Neural cell (in vitro differentiated cells): Measurements from ENCODE around the gene IGSF3. TPM values are rescaled to one million over a fixed set of nuclear protein-coding genes. Genes with fewer than 3 reads are reported as not detected.
"Not testable (repeated sequence)": the region's sequence is repeated elsewhere in the genome, so short reads cannot be mapped to it uniquely, and the experiment has no call there.

Source experiments
- H2AFZ ChIP-seq: fragments of 200-600, 300-800 bp; sonication (generic), shearing (Covaris generic); 2 replicates; pipeline ENCODE4 v1.6.0; 2014; ENCODE audit warnings: low read depth, mild to moderate bottlenecking, antibody characterized with exemption, low read length, moderate library complexity
- H3F3A ChIP-seq: fragments of 200-600 bp; shearing (Covaris generic); 2 replicates; pipeline ENCODE4 v1.6.1; 2016; ENCODE audit warnings: mild to moderate bottlenecking, moderate library complexity, mixed read lengths, antibody characterized with exemption, low read length; ENCODE audit not compliant: insufficient read depth, poor library complexity, severe bottlenecking
- H3K27ac ChIP-seq: fragments of 200-600, 300-800 bp; sonication (generic), shearing (Covaris generic); 2 replicates; pipeline ENCODE4 v1.5.1; 2014; ENCODE audit warnings: mild to moderate bottlenecking, low read length, moderate library complexity
- H3K27me3 ChIP-seq: fragments of 300-800, 200-600 bp; sonication (generic), shearing (Covaris generic); 2 replicates; pipeline ENCODE4 v1.6.0; 2014; ENCODE audit warnings: mild to moderate bottlenecking, low read depth, low read length, moderate library complexity; ENCODE audit not compliant: insufficient read depth
- H3K36me3 ChIP-seq: fragments of 300-800, 200-600 bp; sonication (generic), shearing (Covaris generic); 2 replicates; pipeline ENCODE4 v1.5.1; 2014; ENCODE audit warnings: mild to moderate bottlenecking, antibody characterized with exemption, low read length, moderate library complexity; ENCODE audit not compliant: insufficient read depth
- H3K4me2 ChIP-seq: fragments of 300-800, 200-600 bp; sonication (generic), shearing (Covaris generic); 2 replicates; pipeline ENCODE4 v1.6.0; 2014; ENCODE audit warnings: mild to moderate bottlenecking, low read length
- H3K4me3 ChIP-seq: fragments of 300-800, 200-600 bp; sonication (generic), shearing (Covaris generic); 2 replicates; pipeline ENCODE4 v1.5.1; 2014; ENCODE audit warnings: mild to moderate bottlenecking, low read length, moderate library complexity
- H3K79me2 ChIP-seq: fragments of 200-600 bp; shearing (Covaris generic); replicated peaks from 2 replicates; pipeline ENCODE4 v1.6.0; 2014; ENCODE audit warnings: mild to moderate bottlenecking, low read length, moderate library complexity; ENCODE audit not compliant: insufficient read depth
- H3K9ac ChIP-seq: fragments of 300-800, 200-600 bp; sonication (generic), shearing (Covaris generic); 2 replicates; pipeline ENCODE4 v1.6.1; 2016; ENCODE audit warnings: mild to moderate bottlenecking, low read length, mixed read lengths
- H3K9me2 ChIP-seq: fragments of 200-600 bp; shearing (Covaris generic); 2 replicates; pipeline ENCODE4 v1.6.1; 2016; ENCODE audit warnings: mild to moderate bottlenecking, low read length, mixed read lengths; ENCODE audit not compliant: insufficient read depth
- H3K9me3 ChIP-seq: fragments of 200-600, 300-800 bp; sonication (generic), shearing (Covaris generic); 2 replicates; pipeline ENCODE4 v1.6.1; 2016; ENCODE audit warnings: mild to moderate bottlenecking, mixed run types, low read length, moderate library complexity, mixed read lengths
- H4K20me1 ChIP-seq: fragments of 200-600 bp; shearing (Covaris generic); 2 replicates; pipeline ENCODE4 v1.6.1; 2016; ENCODE audit warnings: mild to moderate bottlenecking, mixed run types; ENCODE audit not compliant: insufficient read depth
- EP300 ChIP-seq: fragments of 450-650 bp; conservative IDR thresholded peaks from 2 replicates; pipeline ENCODE4 v1.6.1; 2014; ENCODE audit warnings: antibody characterized with exemption, mild to moderate bottlenecking, moderate library complexity; ENCODE audit not compliant: poor library complexity, severe bottlenecking
- EZH2 ChIP-seq: fragments of 200-600, 300-800 bp; shearing (Covaris generic), sonication (generic); IDR thresholded peaks from 2 replicates; pipeline ENCODE4 v1.6.1; 2014; ENCODE audit warnings: antibody characterized with exemption, low read length, borderline replicate concordance, mild to moderate bottlenecking; ENCODE audit not compliant: insufficient read depth, poor library complexity, severe bottlenecking
- MXI1 ChIP-seq: fragments of 450-650 bp; conservative IDR thresholded peaks from 2 replicates; pipeline ENCODE4 v1.6.1; 2014; ENCODE audit warnings: antibody characterized with exemption, mild to moderate bottlenecking; ENCODE audit not compliant: poor library complexity, severe bottlenecking
- POLR2AphosphoS5 ChIP-seq: IDR thresholded peaks from 2 replicates; pipeline ENCODE4 v1.6.1; 2012
- RAD21 ChIP-seq: fragments of 450-650 bp; conservative IDR thresholded peaks from 2 replicates; pipeline ENCODE4 v1.6.1; 2014; ENCODE audit warnings: antibody characterized with exemption, mild to moderate bottlenecking, moderate library complexity
- SMC3 ChIP-seq: fragments of 450-650 bp; conservative IDR thresholded peaks from 2 replicates; pipeline ENCODE4 v1.6.1; 2014; ENCODE audit warnings: antibody characterized with exemption, mild to moderate bottlenecking, moderate library complexity; ENCODE audit not compliant: poor library complexity
- TAF1 ChIP-seq: IDR thresholded peaks from 2 replicates; pipeline ENCODE4 v1.6.1; 2012; ENCODE audit warnings: low read depth
- polyA plus RNA-seq: library from polyadenylated mRNA; depleted of rRNA; stranded (reverse); fragments of >200 nt; gene quantifications from 2 replicates; pipeline ENCODE4 v1.2.3, GENCODE V29; 2014
- TF ChIP-seq, protein P1 (sequence below): IDR thresholded peaks from 2 replicates; pipeline ENCODE4 v1.6.1; 2012; ENCODE audit warnings: borderline replicate concordance
- TF ChIP-seq, protein P2 (sequence below): fragments of 450-650 bp; IDR thresholded peaks from 2 replicates; pipeline ENCODE4 v1.5.1; 2014; ENCODE audit warnings: antibody characterized with exemption, mild to moderate bottlenecking, moderate library complexity; ENCODE audit not compliant: poor library complexity, severe bottlenecking

IGSF3 gene
- polyA plus RNA-seq, 1 donor from 2014 or later, result 81.4 TPM

DNA sequence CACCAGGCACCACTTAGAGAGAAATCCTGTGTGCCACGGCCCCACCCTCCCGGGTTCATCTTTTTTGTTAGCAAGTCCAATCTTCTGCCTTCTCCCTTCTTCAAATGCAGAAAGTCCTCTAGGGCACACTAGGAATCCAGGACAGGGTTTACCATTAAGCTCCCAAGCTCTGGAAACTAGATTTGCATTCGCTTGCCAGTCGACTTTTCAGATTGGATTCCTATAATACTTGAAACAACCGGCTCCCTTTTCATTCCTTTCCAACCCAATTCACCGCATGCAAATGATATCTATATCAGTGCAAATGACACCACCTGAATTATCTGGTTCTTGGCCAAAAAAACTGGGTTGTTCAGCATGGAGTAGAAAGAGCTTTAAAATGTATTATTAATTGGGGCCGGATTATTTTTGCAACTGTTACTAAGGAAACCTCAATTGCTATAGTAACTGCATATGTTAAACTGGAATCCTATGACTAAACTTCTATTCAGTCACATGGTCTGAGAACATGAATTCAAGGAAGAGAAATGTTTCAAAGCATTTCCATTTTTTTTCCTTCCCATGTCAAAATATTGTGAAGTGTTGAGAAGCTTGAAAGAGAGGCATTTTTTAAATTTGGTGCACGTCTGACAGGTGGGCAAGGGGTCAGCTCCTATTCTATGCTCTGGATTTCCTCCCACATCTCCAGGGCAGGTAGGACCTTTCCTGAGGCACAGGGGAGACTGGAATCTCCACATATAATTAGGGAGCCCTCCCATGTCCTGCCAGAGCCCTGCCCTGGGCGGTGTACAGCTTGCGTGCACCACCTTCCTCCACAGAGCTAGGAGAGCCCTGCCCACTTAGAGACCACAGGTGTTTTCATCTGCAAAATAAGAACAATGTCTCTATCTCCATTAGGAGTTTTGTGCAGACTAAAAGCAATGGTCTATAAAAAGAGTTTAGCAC is 76.3 kb downstream of the IGSF3 start:
- not testable (repeated sequence) for H2AFZ ChIP-seq, H3K79me2 ChIP-seq, H3F3A ChIP-seq, H3K4me2 ChIP-seq, H3K9ac ChIP-seq, H4K20me1 ChIP-seq, H3K9me2 ChIP-seq, H3K9me3 ChIP-seq, H3K27ac ChIP-seq, H3K4me3 ChIP-seq, H3K27me3 ChIP-seq, H3K36me3 ChIP-seq

DNA sequence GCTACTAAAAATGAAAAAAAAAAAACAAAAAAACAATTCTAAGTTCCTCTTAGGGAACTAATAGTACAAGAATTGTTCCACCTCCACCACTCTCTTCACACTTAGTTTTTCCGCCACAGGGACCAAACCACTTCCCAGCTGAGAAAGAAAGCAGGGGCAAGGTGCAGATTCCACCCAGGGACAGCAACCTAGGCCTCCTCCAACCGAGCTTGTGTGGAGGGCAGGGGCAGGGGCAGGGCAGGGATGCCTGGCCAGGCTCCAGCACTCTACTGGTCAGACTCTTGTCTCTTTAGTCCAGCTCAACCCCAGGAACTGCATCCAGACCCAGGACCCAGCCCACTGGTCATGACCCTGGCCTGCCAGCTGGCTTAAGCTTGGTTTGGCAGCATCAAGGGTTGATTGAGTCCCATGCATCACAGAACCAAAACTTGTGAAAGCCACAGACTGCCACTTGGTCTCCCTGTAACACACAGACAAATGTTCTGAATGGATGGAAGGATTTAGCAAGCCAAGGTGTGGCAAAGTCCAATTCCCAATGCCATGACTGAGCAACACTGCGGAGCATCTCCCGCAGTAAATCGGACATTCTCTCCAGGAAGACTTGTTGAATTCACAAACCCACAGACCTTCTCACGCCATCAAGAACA is 77.1 kb downstream of the IGSF3 start:
- H3F3A ChIP-seq, H3K27me3 ChIP-seq, H3K4me2 ChIP-seq, H3K27ac ChIP-seq, H4K20me1 ChIP-seq, H2AFZ ChIP-seq, H3K4me3 ChIP-seq, H3K9me3 ChIP-seq, H3K36me3 ChIP-seq, H3K9ac ChIP-seq, H3K79me2 ChIP-seq, H3K9me2 ChIP-seq: not testable (repeated sequence)

DNA sequence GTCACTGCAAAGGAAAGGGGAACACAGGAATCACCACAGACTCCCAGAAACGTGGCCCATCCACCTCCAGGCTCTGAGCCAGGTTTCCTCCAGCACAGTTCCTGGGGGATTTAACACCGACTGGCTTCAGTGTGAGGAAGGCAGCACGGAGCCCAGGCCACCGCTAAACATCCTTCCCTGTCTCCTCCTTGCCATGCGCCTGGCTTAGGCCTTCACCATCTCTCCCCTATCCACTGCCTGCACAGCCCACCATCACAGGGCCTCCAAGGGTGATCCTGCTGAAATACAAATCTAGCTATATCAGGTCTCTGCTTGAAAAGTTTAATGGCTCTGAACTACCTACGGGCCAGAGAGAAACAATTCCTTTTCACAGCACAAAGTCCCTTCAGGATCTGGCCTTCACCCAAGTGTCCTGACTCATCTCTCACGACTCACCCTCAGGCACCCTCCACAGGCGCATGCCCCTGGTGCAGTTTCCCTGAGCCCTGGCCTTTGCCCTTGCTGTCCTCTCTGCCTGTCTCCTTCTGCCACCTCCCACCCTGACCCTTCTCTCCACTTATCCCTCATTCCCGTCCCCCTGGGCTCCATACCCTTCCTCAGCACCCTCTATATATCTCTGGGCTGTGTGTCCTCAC is 78.3 kb downstream of the IGSF3 start:
- not testable (repeated sequence) for H2AFZ ChIP-seq, H3K79me2 ChIP-seq, H3K27me3 ChIP-seq, H3K36me3 ChIP-seq, H3K27ac ChIP-seq, H4K20me1 ChIP-seq, H3K9me2 ChIP-seq, H3K4me2 ChIP-seq, H3K9ac ChIP-seq, H3K4me3 ChIP-seq, H3F3A ChIP-seq, H3K9me3 ChIP-seq

DNA sequence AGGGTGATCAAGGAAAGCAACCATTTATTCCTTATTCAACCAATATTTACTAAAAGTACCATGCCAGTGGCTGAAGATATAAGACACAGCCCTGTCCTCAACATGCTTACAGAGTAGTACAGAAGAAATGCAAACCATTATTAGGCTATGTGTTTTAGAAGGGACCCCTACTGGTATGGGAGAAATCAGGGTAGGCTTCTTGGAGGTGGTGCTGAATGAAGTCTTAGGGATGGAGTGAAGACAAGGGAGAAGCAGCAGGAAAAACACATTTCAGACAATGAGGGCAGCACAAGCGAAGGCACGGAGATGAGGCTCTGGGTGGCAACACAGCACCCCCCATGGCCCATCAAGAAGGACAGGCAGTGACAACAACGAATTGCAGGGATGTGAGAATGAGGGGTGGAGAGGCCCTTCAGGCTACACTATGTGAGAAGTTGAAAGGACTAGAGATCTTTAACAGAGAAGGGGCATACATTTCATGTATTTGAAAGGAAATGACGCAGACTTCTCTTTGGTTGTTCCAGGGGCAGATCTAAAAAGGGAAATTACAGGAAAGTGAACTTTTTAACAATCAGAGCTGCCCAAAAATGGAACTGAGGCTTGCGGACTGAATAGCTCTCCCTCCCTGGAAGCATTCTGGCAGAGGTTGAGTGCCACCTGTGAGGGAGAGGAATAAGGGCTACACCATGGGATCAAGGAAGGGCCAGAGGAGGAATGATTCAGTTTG is 79.9 kb downstream of the IGSF3 start:
- H3K4me2 ChIP-seq, result no peak overlapping the region
- TF ChIP-seq EP300 (no peak), SMC3 (no peak), MXI1 (no peak), TAF1 (no peak), RAD21 (no peak), EZH2 (no peak), POLR2AphosphoS5 (no peak)
- TF ChIP-seq, protein P1, sequence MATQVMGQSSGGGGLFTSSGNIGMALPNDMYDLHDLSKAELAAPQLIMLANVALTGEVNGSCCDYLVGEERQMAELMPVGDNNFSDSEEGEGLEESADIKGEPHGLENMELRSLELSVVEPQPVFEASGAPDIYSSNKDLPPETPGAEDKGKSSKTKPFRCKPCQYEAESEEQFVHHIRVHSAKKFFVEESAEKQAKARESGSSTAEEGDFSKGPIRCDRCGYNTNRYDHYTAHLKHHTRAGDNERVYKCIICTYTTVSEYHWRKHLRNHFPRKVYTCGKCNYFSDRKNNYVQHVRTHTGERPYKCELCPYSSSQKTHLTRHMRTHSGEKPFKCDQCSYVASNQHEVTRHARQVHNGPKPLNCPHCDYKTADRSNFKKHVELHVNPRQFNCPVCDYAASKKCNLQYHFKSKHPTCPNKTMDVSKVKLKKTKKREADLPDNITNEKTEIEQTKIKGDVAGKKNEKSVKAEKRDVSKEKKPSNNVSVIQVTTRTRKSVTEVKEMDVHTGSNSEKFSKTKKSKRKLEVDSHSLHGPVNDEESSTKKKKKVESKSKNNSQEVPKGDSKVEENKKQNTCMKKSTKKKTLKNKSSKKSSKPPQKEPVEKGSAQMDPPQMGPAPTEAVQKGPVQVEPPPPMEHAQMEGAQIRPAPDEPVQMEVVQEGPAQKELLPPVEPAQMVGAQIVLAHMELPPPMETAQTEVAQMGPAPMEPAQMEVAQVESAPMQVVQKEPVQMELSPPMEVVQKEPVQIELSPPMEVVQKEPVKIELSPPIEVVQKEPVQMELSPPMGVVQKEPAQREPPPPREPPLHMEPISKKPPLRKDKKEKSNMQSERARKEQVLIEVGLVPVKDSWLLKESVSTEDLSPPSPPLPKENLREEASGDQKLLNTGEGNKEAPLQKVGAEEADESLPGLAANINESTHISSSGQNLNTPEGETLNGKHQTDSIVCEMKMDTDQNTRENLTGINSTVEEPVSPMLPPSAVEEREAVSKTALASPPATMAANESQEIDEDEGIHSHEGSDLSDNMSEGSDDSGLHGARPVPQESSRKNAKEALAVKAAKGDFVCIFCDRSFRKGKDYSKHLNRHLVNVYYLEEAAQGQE, result no peak
- TF ChIP-seq, protein P2, sequence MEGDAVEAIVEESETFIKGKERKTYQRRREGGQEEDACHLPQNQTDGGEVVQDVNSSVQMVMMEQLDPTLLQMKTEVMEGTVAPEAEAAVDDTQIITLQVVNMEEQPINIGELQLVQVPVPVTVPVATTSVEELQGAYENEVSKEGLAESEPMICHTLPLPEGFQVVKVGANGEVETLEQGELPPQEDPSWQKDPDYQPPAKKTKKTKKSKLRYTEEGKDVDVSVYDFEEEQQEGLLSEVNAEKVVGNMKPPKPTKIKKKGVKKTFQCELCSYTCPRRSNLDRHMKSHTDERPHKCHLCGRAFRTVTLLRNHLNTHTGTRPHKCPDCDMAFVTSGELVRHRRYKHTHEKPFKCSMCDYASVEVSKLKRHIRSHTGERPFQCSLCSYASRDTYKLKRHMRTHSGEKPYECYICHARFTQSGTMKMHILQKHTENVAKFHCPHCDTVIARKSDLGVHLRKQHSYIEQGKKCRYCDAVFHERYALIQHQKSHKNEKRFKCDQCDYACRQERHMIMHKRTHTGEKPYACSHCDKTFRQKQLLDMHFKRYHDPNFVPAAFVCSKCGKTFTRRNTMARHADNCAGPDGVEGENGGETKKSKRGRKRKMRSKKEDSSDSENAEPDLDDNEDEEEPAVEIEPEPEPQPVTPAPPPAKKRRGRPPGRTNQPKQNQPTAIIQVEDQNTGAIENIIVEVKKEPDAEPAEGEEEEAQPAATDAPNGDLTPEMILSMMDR, result no peak
- no peaks in the 10 kb centered on the region for H4K20me1 ChIP-seq
- no peak overlapping the region for H3K4me3 ChIP-seq
- H3K9me3 ChIP-seq, result no peaks in the 10 kb centered on the region
- H3F3A ChIP-seq, result no peaks in the 10 kb centered on the region
- H3K27me3 ChIP-seq, result no peaks in the 10 kb centered on the region
- peaks cover 4% of the 10 kb centered on the region for H3K36me3 ChIP-seq
- H3K9ac ChIP-seq, result no peak overlapping the region
- no peak overlapping the region for H2AFZ ChIP-seq
- H3K27ac ChIP-seq, result no peak overlapping the region
- no peaks in the 10 kb centered on the region for H3K9me2 ChIP-seq
- H3K79me2 ChIP-seq, result no peaks in the 10 kb centered on the region
